WERI-Rb-1 (cell line): ENCODE results near the gene ITCH.
"Not testable (repeated sequence)": the region's sequence is repeated elsewhere in the genome, so short reads cannot be mapped to it uniquely, and the experiment has no call there.

Experiments
- DNase-seq: peaks from one replicate; pipeline ENCODE4 v3.0.0-alpha.2; 2020
- H3K27ac ChIP-seq: fragments of 250-450 bp; sonication (Bioruptor Pico); 2 replicates; pipeline ENCODE4 v1.5.1; 2020; ENCODE audit warnings: mild to moderate bottlenecking, moderate library complexity
- H3K27me3 ChIP-seq: fragments of 250-450 bp; sonication (Bioruptor Pico); 2 replicates; pipeline ENCODE4 v1.5.1; 2021; ENCODE audit warnings: mild to moderate bottlenecking, low read depth, moderate library complexity; ENCODE audit not compliant: insufficient read depth, severe bottlenecking
- H3K36me3 ChIP-seq: fragments of 250-450 bp; sonication (Bioruptor Pico); 2 replicates; pipeline ENCODE4 v1.5.1; 2020; ENCODE audit warnings: mild to moderate bottlenecking, moderate library complexity
- H3K4me3 ChIP-seq: 2 replicates; pipeline ENCODE4 v1.5.1; 2011; ENCODE audit warnings: low read depth, mild to moderate bottlenecking, control low read depth, low read length
- H3K9me3 ChIP-seq: fragments of 250-450 bp; sonication (Bioruptor Pico); 2 replicates; pipeline ENCODE4 v1.5.1; 2021; ENCODE audit warnings: mild to moderate bottlenecking, moderate library complexity; ENCODE audit not compliant: severe bottlenecking
- TF ChIP-seq, protein P1 (sequence below): IDR thresholded peaks from 2 replicates; pipeline ENCODE4 v1.5.1; 2011; ENCODE audit warnings: low read depth, mild to moderate bottlenecking, control low read depth, inconsistent platforms, low read length

ITCH gene

DNA sequence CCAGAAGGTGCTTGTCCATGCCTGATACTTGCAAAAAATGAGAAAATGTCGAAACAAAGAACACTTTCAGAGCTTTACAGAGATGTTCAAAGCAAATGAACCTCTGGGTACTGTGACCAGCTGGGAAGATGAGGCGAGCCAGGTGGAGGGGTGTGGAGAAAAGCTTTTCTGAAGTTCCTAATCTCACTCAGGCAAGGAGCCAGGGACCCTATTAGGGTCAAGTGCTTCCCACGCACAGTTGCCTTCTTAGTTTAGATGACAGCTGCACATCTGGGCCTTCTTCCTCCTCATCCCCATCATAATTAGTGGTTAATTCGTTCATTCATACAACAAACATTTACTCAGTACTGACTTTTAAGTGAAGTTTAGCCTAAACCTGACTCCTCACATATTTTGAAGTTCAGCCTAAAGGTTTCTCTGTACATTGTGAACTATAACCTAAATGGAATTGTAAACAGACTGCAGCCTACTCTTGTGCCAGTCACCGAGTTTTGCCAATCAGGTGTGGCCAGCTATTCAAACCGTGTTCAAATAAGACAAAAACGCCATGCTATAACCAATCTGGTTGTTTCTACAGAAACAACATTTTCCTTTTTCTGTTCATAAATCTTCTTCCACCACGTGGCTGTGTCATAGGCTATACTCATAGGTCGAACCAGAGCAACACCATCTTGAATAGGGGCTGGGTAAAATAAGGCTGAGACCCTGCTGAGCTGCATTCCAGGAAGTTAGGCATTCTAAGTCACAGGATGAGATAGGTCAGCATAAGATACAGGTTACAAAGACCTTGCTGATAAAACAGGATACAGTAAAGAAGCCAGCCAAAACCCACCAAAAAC is 40.6 kb upstream of the ITCH start:
- no peaks in the 10 kb centered on the region for H3K9me3 ChIP-seq
- TF ChIP-seq, protein P1, sequence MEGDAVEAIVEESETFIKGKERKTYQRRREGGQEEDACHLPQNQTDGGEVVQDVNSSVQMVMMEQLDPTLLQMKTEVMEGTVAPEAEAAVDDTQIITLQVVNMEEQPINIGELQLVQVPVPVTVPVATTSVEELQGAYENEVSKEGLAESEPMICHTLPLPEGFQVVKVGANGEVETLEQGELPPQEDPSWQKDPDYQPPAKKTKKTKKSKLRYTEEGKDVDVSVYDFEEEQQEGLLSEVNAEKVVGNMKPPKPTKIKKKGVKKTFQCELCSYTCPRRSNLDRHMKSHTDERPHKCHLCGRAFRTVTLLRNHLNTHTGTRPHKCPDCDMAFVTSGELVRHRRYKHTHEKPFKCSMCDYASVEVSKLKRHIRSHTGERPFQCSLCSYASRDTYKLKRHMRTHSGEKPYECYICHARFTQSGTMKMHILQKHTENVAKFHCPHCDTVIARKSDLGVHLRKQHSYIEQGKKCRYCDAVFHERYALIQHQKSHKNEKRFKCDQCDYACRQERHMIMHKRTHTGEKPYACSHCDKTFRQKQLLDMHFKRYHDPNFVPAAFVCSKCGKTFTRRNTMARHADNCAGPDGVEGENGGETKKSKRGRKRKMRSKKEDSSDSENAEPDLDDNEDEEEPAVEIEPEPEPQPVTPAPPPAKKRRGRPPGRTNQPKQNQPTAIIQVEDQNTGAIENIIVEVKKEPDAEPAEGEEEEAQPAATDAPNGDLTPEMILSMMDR = no peak
- H3K27me3 ChIP-seq = no peaks in the 10 kb centered on the region
- H3K36me3 ChIP-seq = no peaks in the 10 kb centered on the region
- H3K4me3 ChIP-seq = no peak overlapping the region
- no peak for DNase-seq
- H3K27ac ChIP-seq = no peak overlapping the region

DNA sequence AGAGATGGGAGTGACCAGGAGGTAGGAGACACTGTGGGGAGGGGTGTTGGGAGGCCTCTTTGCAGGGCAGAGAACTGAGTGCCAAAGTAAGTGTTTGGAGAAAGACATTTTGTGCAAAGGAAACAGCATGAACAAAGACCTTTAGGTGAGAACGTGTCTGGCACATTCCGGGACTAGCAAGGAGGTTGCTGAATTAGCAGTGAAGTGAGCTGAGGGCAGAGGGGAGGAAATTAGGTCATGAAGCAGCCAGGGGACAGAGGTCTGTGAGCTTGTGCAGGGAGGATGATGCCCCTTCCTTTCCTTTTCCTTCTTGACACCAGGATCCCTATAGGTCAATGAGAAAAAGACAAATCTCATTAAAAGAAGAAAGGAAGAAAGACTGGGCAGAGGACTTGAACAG is 38.5 kb upstream of the ITCH start:
- H3K27me3 ChIP-seq = no peaks in the 10 kb centered on the region
- no peak for DNase-seq
- H3K4me3 ChIP-seq = no peak overlapping the region
- H3K27ac ChIP-seq = no peak overlapping the region
- TF ChIP-seq, protein P1 = no peak
- H3K9me3 ChIP-seq = no peaks in the 10 kb centered on the region
- H3K36me3 ChIP-seq = no peaks in the 10 kb centered on the region

DNA sequence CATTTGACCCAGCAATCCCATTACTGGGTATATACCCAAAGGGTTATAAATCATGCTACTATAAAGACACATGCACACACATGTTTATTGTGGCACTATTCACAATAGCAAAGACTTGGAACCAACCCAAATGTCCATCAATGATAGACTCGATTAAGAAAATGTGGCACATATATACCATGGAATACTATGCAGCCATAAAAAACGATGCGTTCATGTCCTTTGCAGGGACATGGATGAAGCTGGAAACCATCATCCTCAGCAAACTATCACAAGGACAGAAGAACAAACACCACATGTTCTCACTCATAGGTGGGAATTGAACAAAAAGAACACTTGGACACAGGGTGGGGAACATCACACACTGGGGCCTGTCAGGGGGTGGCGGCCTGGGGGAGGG is 34.9 kb upstream of the ITCH start:
- not testable (repeated sequence) for H3K36me3 ChIP-seq, DNase-seq, H3K27me3 ChIP-seq

DNA sequence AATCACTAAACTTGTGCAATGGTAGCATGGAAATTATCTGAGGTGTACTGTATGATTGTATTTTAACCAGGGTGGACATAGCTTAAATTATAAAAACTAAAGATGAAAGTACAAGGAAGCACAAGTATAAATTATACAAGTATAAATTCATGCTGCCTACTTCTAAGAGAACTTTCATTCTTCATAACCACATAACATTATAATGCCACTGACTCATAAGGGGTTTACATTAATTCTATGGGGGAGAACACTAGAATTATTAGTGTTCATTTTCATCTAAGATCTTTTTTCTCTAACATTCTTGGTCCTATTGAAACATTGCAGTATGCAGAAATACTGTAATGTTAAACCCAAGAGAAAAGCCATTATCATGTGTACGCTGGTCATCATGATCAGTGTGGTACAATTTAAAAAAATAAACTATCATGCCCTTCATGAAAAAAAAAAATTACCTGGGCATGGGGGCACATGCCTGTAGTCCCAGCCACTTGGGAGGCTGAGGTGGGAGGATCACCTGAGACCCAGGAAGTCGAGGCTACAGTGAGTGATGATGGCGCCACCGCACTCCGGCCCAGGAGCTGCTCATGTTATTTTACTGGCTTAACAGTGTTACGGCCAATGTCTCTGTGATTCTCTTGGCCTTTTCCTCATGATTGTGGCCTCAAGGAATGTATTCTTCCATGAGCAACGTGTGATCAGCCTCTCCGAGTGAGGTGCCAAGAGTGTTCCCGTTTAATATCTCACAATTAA is 34.0 kb upstream of the ITCH start:
- TF ChIP-seq, protein P1 = no peak
- no peak for DNase-seq
- Histone ChIP-seq H3K4me3 (no peak overlapping the region), H3K9me3 (no peaks in the 10 kb centered on the region), H3K27me3 (no peaks in the 10 kb centered on the region), H3K36me3 (no peaks in the 10 kb centered on the region), H3K27ac (no peak overlapping the region)

More for the DNA sequence above, 34.9 kb upstream of the ITCH start:
- H3K27ac ChIP-seq, H3K4me3 ChIP-seq, H3K9me3 ChIP-seq: not testable (repeated sequence)

DNA sequence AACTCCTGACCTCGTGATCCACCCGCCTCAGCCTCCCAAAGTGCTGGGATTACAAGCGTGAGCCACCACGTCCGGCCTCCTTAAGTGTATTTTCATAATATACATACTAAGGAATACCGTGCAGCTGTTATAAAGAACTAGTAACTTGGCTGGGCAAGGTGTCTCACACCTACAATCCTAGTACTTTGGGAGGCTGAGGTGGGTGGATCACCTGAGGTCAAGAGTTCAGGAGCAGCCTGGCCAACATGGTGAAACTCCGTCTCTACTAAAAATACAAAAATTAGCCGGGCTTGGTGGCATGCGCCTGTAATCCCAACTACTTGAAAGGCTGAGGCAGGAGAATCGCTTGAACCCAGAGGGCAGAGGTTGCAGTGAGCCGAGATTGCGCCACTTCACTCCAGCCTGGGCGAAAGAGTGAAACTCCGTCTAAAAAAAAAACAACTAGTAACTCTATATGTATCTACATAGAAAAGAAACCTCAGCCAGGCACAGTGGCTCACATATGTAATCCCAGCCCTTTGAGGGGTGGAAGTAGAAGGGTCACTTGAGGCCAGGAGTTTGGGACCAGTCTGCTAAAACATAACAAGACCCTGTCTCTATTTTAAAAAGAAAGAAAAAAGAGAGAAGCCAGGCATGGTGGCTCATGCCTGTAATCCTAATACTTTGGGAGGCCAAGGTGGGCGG is 32.1 kb upstream of the ITCH start:
- H3K36me3 ChIP-seq, H3K27me3 ChIP-seq, DNase-seq, H3K27ac ChIP-seq, H3K4me3 ChIP-seq, H3K9me3 ChIP-seq: not testable (repeated sequence)

DNA sequence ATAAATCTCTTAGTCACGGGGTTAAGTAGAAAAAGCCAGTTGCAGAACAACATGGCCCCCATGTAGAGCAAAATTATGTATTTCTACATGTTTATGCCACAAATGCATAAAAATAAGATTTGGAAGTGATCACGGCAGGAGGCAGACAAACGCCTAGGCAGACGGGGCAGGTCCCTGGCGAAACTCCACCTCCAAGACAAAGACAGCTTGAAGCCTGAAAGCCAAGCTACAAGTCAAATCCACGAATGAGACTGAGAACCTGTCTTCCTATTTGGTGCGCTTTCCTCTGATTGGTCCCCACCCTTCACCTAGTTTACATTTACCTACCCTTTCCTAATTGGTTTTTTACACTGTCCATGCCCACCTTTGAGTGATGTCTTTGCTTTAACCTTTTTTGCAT is 31.2 kb upstream of the ITCH start:
- Histone ChIP-seq H3K27me3 (no peaks in the 10 kb centered on the region), H3K36me3 (no peaks in the 10 kb centered on the region), H3K4me3 (no peak overlapping the region), H3K9me3 (no peaks in the 10 kb centered on the region), H3K27ac (no peak overlapping the region)
- TF ChIP-seq, protein P1 = no peak
- no peak for DNase-seq
